HepG2 (cell line): Measurements from ENCODE around the gene LDHAL6B. TPM values are rescaled to one million over a fixed set of nuclear protein-coding genes. Genes with fewer than 3 reads are reported as not detected.

Experiments
- ATAC-seq: fragments of 200-7000 bp; cut with Tn5 transposase; 3 replicates; pipeline ENCODE4 v1.9.1; 2020; ENCODE audit warnings: mild to moderate bottlenecking, moderate library complexity
- BruUV-seq: library from RNA; stranded (reverse); fragments of 400-500 nt; replicated peaks from 2 replicates; lab custom pipeline; 2021; lab: Mats Ljungman, UMichigan
- CTCF ChIA-PET: fragments of 300-600 bp; formaldehyde crosslinking; extraction: SDS; loops from one replicate; lab custom pipeline; 2021; ENCODE audit warnings: low total read pairs, inconsistent platforms, low intra/inter-chr PET ratio; lab: Yijun Ruan, JAX
- POLR2A ChIA-PET: fragments of 350-600 bp; sonication (Branson Sonifier 250); formaldehyde crosslinking; loops from one replicate; lab custom pipeline; 2020; ENCODE audit warnings: antibody characterized with exemption, inconsistent platforms; lab: Yijun Ruan, JAX
- DNase-seq: peaks from one replicate; pipeline ENCODE4 v3.0.0-alpha.2; 2015; ENCODE audit warnings: low spot score
- FAIRE-seq: peaks from 3 replicates; lab custom pipeline; 2011; peaks lifted over from hg19 to GRCh38; lab: Jason Lieb, UNC
- H2AFZ ChIP-seq: one replicate; pipeline ENCODE4 v1.6.1; 2011; ENCODE audit warnings: low read length, inconsistent platforms
- H3K27ac ChIP-seq: fragments of 300-600 bp; 3 replicates; pipeline ENCODE4 v1.8.0; 2011; ENCODE audit warnings: mixed run types, mild to moderate bottlenecking, mixed read lengths, low read length, inconsistent platforms; ENCODE audit not compliant: insufficient read depth; ENCODE audit errors: extremely low read length
- H3K27me3 ChIP-seq, 2 experiments: fragments of 200-600 bp in 1 of 2; 2 replicates in 1 of 2; 3 replicates in 1 of 2; pipeline versions ENCODE4 v1.6.0 to v1.8.0; 2011; ENCODE audit warnings: low read length in 2 of 2, mild to moderate bottlenecking in 2 of 2, moderate library complexity in 2 of 2, inconsistent platforms in 1 of 2; ENCODE audit not compliant: insufficient read depth in 2 of 2, control insufficient read depth in 1 of 2
- H3K36me3 ChIP-seq, 2 experiments: fragments of 200-600 bp in 1 of 2; replicated peaks in 1 of 2; 2 replicates in 1 of 2; 3 replicates in 1 of 2; pipeline versions ENCODE4 v1.5.1 to v1.8.0; 2011; ENCODE audit warnings: low read length in 2 of 2, inconsistent platforms in 1 of 2; ENCODE audit not compliant: insufficient read depth in 2 of 2, control insufficient read depth in 1 of 2
- H3K4me1 ChIP-seq: 2 replicates; pipeline ENCODE4 v1.5.1; 2012; ENCODE audit warnings: low read length, inconsistent platforms; ENCODE audit not compliant: insufficient read depth
- H3K4me2 ChIP-seq: 2 replicates; pipeline ENCODE4 v1.6.0; 2011; ENCODE audit warnings: low read depth, low read length, inconsistent platforms
- H3K4me3 ChIP-seq, 3 experiments: fragments of 200-600 bp in 1 of 3; sonication (generic), shearing (Covaris generic) in 1 of 3; replicated peaks in 1 of 3; 2 replicates each; pipeline ENCODE4 v1.5.1; 2011 to 2016; ENCODE audit warnings: low read length in 3 of 3, inconsistent platforms in 2 of 3, low read depth in 2 of 3, mild to moderate bottlenecking in 2 of 3, control low read depth in 1 of 3, mixed read lengths in 1 of 3; ENCODE audit not compliant: insufficient read depth in 1 of 3
- H3K79me2 ChIP-seq: one replicate; pipeline ENCODE4 v1.6.1; 2011; ENCODE audit warnings: low read length, inconsistent platforms; ENCODE audit not compliant: insufficient read depth
- H3K9ac ChIP-seq: 2 replicates; pipeline ENCODE4 v1.6.0; 2011; ENCODE audit warnings: mild to moderate bottlenecking, low read depth, low read length, inconsistent platforms; ENCODE audit not compliant: insufficient read depth
- H3K9me3 ChIP-seq: 2 replicates; pipeline ENCODE4 v1.5.1; 2012; ENCODE audit warnings: mild to moderate bottlenecking, low read length
- H4K20me1 ChIP-seq: 2 replicates; pipeline ENCODE4 v1.6.0; 2011; ENCODE audit warnings: inconsistent platforms, mild to moderate bottlenecking, low read length, moderate library complexity; ENCODE audit not compliant: insufficient read depth
- BRD4 ChIP-seq: sonication (generic); formaldehyde crosslinking; IDR thresholded peaks from 2 replicates; pipeline ENCODE4 v1.4.0; 2020; ENCODE audit warnings: missing genetic modification reagents
- GATAD2A ChIP-seq: IDR thresholded peaks from 2 replicates; pipeline ENCODE4 v1.6.1; 2016
- NR0B2 ChIP-seq: sonication (generic); formaldehyde crosslinking; IDR thresholded peaks from 2 replicates; pipeline ENCODE4 v1.4.0; 2020; ENCODE audit warnings: mild to moderate bottlenecking, missing genetic modification reagents
- RAD21 ChIP-seq: fragments of 450-650 bp; formaldehyde crosslinking; IDR thresholded peaks from 2 replicates; pipeline ENCODE4 v1.5.0; 2020; ENCODE audit warnings: mild to moderate bottlenecking
- SETDB1 ChIP-seq: sonication (generic); formaldehyde crosslinking; IDR thresholded peaks from 2 replicates; pipeline ENCODE4 v1.5.1; 2020; ENCODE audit warnings: missing genetic modification reagents, mild to moderate bottlenecking, borderline replicate concordance
- SMAD9 ChIP-seq: sonication (generic); formaldehyde crosslinking; IDR thresholded peaks from 2 replicates; pipeline ENCODE4 v1.5.1; 2020; ENCODE audit warnings: mild to moderate bottlenecking, missing genetic modification reagents
- SOX6 ChIP-seq, 2 experiments: fragments of 450-650 bp in 1 of 2; sonication (generic) in 1 of 2; formaldehyde crosslinking in 1 of 2; IDR thresholded peaks; 2 replicates each; pipeline versions ENCODE4 v1.4.0 to v1.6.1; 2017 to 2020; ENCODE audit warnings: antibody characterized with exemption in 1 of 2, mild to moderate bottlenecking in 1 of 2, missing genetic modification reagents in 1 of 2
- STAT6 ChIP-seq: sonication (generic); formaldehyde crosslinking; IDR thresholded peaks from 2 replicates; pipeline ENCODE4 v1.4.0; 2020; ENCODE audit warnings: missing genetic modification reagents, mild to moderate bottlenecking, borderline replicate concordance
- YEATS4 ChIP-seq: sonication (generic); formaldehyde crosslinking; IDR thresholded peaks from 2 replicates; pipeline ENCODE4 v1.4.0; 2020; ENCODE audit warnings: missing genetic modification reagents, borderline replicate concordance
- ZBTB42 ChIP-seq: sonication (generic); formaldehyde crosslinking; IDR thresholded peaks from 2 replicates; pipeline ENCODE4 v1.5.0; 2020; ENCODE audit warnings: mild to moderate bottlenecking, missing genetic modification reagents
- ZNF33A ChIP-seq: sonication (generic); formaldehyde crosslinking; IDR thresholded peaks from 2 replicates; pipeline ENCODE4 v1.5.1; 2020; ENCODE audit warnings: missing genetic modification reagents, mild to moderate bottlenecking, moderate library complexity, borderline replicate concordance
- ZNF546 ChIP-seq: sonication (generic); formaldehyde crosslinking; conservative IDR thresholded peaks from 2 replicates; pipeline ENCODE4 v1.8.1; 2023; ENCODE audit warnings: mild to moderate bottlenecking, missing genetic modification reagents
- ZNF569 ChIP-seq: sonication (generic); formaldehyde crosslinking; IDR thresholded peaks from 2 replicates; pipeline ENCODE4 v1.5.0; 2020; ENCODE audit warnings: mild to moderate bottlenecking, missing genetic modification reagents, moderate library complexity, borderline replicate concordance
- WGBS: methylation state at CpG from one replicate; pipeline ENCODE4 v1.1.6; 2017; ENCODE audit warnings: low lambda C conversion rate; 5-methylcytosine and 5-hydroxymethylcytosine counted together
- in situ Hi-C: cut with HindIII; loops from 2 replicates; pipeline ENCODE4 v1.10.0; 2017; ENCODE audit warnings: low pct_unique_long_range_greater_than_20kb; ENCODE audit not compliant: extremely low pct_ligation_motif_present
- intact Hi-C: fragments of 100-400 bp; cut with micrococcal nuclease; formaldehyde crosslinking; loops from one replicate; pipeline ENCODE4 v1.10.0; 2022; ENCODE audit not compliant: unreplicated experiment
- polyA plus RNA-seq, 8 experiments: library from polyadenylated mRNA; depleted of rRNA in 3 of 8; stranded (reverse) in 7 of 8; unstranded in 1 of 8; fragments of >200 nt; fragmentation: Illumina TruSeq in 4 of 8; extraction: Trizol in 4 of 8; gene quantifications; 2 replicates each; pipeline versions ENCODE4 v1.2.1 to v1.2.3, GENCODE V29; 2011 to 2016; ENCODE audit warnings: low read depth in 4 of 8, missing spikeins in 1 of 8, mixed read lengths in 1 of 8; ENCODE audit not compliant: insufficient read depth in 1 of 8
- total RNA-seq, 5 experiments: library from RNA; depleted of rRNA; stranded (reverse); fragments of >200 nt; fragmentation: Illumina TruSeq; extraction: Trizol; gene quantifications; 2 replicates each; pipeline ENCODE4 v1.2.3, GENCODE V29; 2016; ENCODE audit warnings: low read depth in 1 of 5
- TF ChIP-seq, protein P1 (sequence below): sonication (generic); formaldehyde crosslinking; IDR thresholded peaks from 2 replicates; pipeline ENCODE4 v1.9.0; 2021; ENCODE audit warnings: missing genetic modification reagents, borderline replicate concordance
- TF ChIP-seq, protein P2 (sequence below): sonication (generic); formaldehyde crosslinking; IDR thresholded peaks from 2 replicates; pipeline ENCODE4 v1.5.0; 2020; ENCODE audit warnings: mild to moderate bottlenecking, missing genetic modification reagents, moderate library complexity

The LDHAL6B gene
- total and polyA plus RNA-seq, 2 of the 13 experiments (the other 11 are each of a cell fraction or from before 2014, with no cell fraction given): not detected

DNA sequence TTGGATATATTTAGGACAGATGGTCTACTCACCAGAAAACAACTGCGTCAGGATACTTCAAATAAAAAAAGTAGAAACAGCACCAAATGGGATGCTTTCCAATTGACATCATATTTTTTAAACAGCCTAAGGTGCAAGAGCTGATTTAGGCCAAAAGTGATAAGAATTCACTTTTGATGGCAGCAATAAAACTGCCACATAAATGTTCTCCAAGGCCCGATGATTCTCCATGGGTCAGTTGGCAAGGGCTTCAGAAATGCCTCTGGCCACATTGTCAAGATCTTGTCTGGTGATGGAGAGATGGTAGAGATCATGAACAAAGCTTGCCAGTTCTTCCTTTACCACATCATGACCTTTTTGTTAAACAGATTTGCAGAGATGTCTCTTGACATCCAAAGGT, 38.9 kb downstream of the LDHAL6B start (continued):
- TF ChIP-seq, protein P1, sequence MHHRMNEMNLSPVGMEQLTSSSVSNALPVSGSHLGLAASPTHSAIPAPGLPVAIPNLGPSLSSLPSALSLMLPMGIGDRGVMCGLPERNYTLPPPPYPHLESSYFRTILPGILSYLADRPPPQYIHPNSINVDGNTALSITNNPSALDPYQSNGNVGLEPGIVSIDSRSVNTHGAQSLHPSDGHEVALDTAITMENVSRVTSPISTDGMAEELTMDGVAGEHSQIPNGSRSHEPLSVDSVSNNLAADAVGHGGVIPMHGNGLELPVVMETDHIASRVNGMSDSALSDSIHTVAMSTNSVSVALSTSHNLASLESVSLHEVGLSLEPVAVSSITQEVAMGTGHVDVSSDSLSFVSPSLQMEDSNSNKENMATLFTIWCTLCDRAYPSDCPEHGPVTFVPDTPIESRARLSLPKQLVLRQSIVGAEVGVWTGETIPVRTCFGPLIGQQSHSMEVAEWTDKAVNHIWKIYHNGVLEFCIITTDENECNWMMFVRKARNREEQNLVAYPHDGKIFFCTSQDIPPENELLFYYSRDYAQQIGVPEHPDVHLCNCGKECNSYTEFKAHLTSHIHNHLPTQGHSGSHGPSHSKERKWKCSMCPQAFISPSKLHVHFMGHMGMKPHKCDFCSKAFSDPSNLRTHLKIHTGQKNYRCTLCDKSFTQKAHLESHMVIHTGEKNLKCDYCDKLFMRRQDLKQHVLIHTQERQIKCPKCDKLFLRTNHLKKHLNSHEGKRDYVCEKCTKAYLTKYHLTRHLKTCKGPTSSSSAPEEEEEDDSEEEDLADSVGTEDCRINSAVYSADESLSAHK: no peak

- no peaks in the 10 kb centered on the region for H3K9me3 ChIP-seq
- H3K4me3 ChIP-seq: no peak overlapping the region
- no peaks in the 10 kb centered on the region for H3K27me3 ChIP-seq
- intact Hi-C loops: loop anchor here (1.0 to 2.0 kb wide), 3 partner anchors 125 to 246 kb away; partner anchors contain the start of gene MYO1E
- H3K4me1 ChIP-seq: peaks cover 6% of the 10 kb centered on the region
- H3K9ac ChIP-seq: no peak overlapping the region
- no peaks in the 10 kb centered on the region for H3K79me2 ChIP-seq
- no TSS peak for BruUV-seq
- no peak overlapping the region for H2AFZ ChIP-seq
- peak; percentile 91 for FAIRE-seq
- POLR2A ChIA-PET: interaction anchor here (1.1 kb wide), 1 partner anchor 125 kb away, joined by 6 read pairs; the partner anchor contains the start of gene MYO1E
- no peak overlapping the region for H3K27ac ChIP-seq
- ATAC-seq: peak; percentile 91
- H3K4me2 ChIP-seq: no peak overlapping the region
- peaks cover 0 to 3% of the 10 kb centered on the region in 2 experiments; a peak in 2 of 5 replicates for H3K36me3 ChIP-seq
- WGBS: 43% methylated on average over 2 of the region's 2 CpGs
- peak; percentile 74 for DNase-seq
- no peaks in the 10 kb centered on the region for H4K20me1 ChIP-seq
- CTCF ChIA-PET: interaction anchor here (1.4 to 1.6 kb wide), 3 partner anchors 124 to 245 kb away, joined by 3 to 17 read pairs (median 13); no protein-coding TSS in a partner anchor
- in situ Hi-C loops: no loop called here
- TF ChIP-seq SETDB1 (CRISPR knock-in tag): no peak
- TF ChIP-seq NR0B2 (CRISPR knock-in tag): no peak
- TF ChIP-seq STAT6: 0 out of 2 replicates have a peak, but pooled peaks have one; percentile 35
- no peak for TF ChIP-seq BRD4 (CRISPR knock-in tag)
- no peak for TF ChIP-seq SMAD9
- 0 out of 2 replicates have a peak, but pooled peaks have one; percentile 33 for TF ChIP-seq GATAD2A (CRISPR knock-in tag)
- 0 out of 2 replicates have a peak, but pooled peaks have one; percentile 27 for TF ChIP-seq ZNF33A (CRISPR knock-in tag)
- TF ChIP-seq, protein P2, sequence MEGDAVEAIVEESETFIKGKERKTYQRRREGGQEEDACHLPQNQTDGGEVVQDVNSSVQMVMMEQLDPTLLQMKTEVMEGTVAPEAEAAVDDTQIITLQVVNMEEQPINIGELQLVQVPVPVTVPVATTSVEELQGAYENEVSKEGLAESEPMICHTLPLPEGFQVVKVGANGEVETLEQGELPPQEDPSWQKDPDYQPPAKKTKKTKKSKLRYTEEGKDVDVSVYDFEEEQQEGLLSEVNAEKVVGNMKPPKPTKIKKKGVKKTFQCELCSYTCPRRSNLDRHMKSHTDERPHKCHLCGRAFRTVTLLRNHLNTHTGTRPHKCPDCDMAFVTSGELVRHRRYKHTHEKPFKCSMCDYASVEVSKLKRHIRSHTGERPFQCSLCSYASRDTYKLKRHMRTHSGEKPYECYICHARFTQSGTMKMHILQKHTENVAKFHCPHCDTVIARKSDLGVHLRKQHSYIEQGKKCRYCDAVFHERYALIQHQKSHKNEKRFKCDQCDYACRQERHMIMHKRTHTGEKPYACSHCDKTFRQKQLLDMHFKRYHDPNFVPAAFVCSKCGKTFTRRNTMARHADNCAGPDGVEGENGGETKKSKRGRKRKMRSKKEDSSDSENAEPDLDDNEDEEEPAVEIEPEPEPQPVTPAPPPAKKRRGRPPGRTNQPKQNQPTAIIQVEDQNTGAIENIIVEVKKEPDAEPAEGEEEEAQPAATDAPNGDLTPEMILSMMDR (CRISPR knock-in tag): peak; percentile 74
- no peak for TF ChIP-seq ZNF546
- TF ChIP-seq ZBTB42: no peak
- no peak for TF ChIP-seq SOX6 (IDR thresholded peaks at IDR 0.05)
- 0 out of 2 replicates have a peak, but pooled peaks have one; percentile 26 for TF ChIP-seq SOX6 (CRISPR knock-in tag; IDR thresholded peaks at IDR 0.05)
- peak; percentile 59 for TF ChIP-seq RAD21
- no peak for TF ChIP-seq YEATS4 (CRISPR knock-in tag)
- TF ChIP-seq ZNF569 (CRISPR knock-in tag): no peak
Observed at GRCh38 chr15:59247364-59247763, 40.7 kb downstream of the LDHAL6B start.
